M059J (cell line): Measurements from ENCODE around the gene SPSB2. TPM values are rescaled to one million over a fixed set of nuclear protein-coding genes. Genes with fewer than 3 reads are reported as not detected.
A peak's percentile ranks its signal among the peaks of the same experiment; 100 is the strongest.

Experiments
- DNase-seq: peaks from one replicate; pipeline ENCODE4 v3.0.0-alpha.2; 2012; ENCODE audit warnings: low read depth
- total RNA-seq: library from RNA; depleted of rRNA; stranded (reverse); fragments of >200 nt; shearing (Covaris generic); gene quantifications from 2 replicates; pipeline ENCODE4 v1.2.3, GENCODE V29; 2014

SPSB2 gene
- total RNA-seq, 1 experiment from 2014 or later = 7.7 TPM

DNA sequence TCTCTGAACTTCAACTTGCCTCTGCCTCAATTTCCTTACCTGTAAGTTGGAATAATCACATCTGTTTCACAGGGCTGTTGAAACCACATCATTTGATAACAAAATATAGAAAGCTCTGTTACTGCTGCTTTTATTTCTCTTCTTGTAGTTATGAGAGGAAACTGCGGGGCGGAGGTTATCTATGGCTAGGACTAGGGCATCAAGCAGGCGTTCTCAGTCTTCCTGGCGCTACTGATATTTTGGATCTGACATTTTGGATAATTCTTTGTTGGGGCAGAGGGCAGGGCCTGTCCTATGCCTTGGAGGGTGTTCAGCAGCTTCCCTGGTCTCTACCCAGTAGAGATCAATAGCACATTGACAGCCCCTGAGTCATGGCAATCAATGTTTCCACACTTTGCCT is 41.0 kb downstream of the SPSB2 start:
- no peak for DNase-seq

DNA sequence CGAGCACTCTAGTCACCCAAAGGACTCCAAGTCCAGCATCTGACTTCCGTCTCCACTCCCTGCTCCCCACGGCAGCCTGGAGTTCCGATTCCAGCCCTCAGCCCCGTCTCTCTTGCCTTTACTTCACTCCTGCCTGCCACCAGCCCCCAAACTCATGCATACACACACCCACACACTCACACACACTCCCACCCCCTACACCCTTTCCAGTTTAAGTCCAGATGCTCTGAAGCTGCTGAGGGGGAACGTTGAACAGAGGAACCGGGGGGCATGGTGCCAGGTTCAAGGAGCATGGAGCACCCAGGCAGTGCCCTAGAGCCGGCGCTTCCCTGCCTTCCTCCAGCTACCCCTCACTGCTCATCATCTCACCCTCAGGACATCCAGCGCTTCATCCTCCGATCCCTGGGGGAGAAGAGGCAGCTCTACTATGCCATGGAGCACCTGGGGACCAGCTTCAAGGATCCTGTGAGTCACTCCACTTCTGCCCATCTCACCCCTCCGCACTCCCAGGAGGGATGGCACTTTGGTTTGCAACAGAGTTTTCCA is 41.6 kb downstream of the SPSB2 start:
- DNase-seq = no peak

DNA sequence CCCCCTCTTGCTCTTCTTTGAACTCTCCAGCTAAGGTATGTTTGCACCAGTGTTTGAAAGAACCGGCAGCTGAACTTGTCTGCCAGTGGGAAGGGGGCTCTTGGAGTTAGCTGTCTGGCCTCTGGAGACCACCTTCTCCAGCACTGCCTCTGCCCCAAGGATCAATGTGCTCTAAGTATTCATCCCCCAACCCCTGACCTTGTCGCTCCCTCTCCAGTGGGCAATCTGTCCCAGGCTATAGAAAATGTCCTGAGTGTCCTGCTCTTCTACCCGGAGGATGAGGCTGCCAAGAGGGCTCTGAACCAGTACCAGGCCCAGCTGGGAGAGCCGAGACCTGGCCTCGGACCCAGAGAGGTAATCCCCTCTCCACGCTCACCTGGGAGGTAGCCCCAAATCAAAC is 42.1 kb downstream of the SPSB2 start:
- DNase-seq = no peak

DNA sequence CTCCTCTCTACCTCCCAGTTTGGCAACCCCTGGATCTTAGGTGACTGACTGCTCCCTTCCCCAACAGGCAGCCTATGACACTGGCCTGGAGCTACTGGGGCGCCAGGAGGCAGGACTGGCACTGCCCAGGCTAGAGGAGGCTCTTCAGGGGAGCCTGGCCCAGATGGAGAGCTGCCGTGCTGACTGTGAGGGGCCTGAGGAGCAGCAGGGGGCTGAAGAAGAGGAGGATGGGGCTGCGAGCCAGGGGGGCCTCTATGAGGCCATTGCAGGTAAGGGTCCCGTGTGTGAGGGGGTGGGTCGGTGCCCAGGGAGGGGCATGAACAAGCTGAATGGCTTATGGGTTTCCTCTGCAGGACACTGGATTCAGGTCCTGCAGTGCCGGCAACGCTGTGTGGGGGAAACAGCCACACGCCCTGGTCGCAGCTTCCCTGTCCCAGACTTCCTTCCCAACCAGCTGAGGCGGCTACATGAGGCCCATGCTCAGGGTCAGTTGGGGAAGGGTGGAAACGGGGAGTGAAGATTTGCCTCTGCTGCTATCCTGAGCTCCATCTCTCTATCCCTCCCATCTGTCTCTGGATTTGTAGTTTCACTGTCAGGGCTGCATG is 42.7 kb downstream of the SPSB2 start:
- no peak for DNase-seq

DNA sequence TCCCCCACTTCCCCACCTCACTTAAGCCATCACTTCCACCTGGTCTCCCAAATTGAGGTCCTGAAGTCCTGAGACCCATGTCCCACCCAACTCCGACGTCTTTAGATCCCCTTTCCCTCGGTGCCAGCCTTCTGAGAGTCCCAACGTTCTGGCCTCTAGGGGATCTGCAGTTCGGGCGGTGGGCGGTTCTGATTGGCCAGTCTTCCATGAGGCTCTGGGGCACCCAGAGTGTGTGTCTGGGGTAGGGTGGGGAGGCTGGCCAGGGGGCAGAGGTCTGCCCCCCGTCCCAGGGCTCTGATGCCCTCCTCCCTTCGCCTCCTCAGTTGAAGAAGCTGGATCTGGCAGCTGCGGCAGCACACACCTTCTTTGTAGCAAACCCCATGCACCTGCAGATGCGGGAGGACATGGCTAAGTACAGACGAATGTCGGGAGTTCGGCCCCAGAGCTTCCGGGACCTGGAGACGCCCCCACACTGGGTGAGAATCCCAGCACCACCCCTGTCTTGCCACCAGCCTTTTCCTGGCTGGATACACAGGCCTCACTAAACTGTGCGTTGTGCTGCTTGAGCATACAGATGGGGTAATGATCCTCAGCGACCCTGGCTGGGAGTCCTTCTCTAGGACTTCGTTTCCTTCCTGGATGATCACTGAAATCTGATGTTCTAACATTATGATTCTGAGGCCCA is 43.4 kb downstream of the SPSB2 start:
- no peak for DNase-seq

DNA sequence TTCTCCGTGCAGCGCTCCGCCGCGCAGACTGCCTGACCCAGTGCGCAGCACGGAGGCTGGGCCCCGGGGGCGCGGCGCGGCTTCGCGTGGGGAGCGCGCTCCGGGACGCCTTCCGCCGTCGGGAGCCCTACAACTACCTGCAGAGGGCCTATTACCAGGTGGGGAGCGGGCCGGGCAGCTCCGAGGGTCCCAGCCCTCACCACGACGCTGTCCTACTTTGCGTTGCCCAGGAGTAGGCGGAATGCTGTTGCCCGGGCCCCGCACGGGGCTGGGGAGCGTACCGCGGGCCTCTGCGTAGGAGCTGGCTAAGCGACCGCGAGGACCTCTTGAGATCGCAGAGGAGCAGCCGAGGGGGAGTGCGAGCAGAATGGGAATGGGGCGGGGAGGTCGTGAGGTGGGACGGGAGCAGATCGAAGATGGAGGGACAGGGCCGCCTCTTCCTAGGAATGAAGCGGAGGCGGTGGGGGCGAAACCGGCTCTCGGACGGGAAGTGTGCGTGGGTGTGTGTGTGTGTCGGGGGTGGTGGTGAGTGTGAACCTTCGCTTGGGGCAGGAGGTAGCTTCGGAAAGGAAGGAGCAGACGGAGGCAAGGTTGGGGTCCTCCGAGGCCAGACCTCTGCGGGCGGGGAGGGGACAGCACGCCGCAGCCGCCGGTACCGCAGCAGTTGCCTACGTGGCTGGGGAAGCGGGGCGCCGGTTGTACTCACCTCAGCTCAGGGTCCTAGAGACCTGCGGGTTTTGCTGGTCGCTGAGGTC is 44.1 kb downstream of the SPSB2 start:
- DNase-seq = no peak

DNA sequence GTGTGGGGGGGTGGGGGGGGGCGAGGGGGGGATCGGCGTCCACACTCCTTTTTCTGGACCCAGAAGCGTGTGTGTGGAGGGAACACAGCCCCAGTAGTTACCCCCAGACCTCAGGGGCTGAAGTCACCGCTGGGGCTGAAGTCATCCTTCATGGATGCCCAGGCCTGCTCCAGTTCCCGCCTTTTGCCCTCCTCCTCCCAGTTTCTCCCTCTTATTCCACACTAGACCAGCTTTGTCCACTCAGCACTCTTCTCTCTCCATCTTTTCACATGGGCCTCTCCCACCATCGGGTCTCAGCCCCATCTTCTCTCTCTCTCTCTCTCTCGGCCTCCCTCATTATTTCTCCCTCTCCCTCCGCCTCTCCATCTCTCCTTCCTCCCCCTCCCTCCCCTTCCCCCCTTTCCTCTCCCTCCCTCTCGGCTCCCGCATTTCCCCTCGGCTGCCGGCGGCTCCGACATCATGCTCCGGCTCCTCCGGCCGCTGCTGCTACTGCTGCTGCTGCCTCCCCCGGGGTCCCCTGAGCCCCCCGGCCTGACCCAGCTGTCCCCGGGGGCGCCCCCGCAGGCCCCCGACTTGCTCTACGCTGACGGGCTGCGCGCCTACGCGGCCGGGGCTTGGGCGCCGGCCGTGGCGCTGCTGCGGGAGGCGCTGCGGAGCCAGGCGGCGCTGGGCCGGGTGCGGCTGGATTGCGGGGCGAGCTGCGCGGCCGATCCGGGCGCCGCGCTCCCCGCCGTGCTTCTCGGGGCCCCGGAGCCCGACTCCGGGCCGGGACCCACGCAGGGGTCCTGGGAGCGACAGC is 44.9 kb downstream of the SPSB2 start, which contains the start of gene P3H3:
Gene P3H3, plus strand, starts transcription at position 426 of the 799 bp plus-strand sequence. Its CDS starts 34 bp downstream, at position 460.
- peak; percentile 58 for DNase-seq

DNA sequence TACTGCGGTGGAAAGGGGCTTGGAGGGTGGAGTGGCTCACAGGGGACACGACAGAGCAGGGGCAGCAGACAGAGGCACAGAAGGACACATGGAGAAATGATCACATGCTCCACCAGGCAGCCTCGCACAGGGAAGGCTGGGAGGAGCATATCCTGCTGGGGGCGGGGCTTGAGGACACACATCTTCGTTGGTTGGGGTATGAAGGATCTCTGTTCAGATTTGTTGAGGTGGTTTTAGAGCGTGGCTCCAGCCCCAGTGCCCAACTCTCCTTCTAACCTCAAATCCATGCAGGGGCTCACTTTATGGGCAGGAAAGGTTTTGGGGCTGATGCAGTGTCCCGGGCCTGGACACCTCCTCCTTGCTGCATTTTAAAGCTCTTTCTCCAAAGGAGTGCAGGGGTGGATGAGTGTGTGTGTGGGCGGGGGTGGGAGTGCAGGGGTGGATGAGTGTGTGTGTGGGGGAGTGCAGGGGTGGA is 45.6 kb downstream of the SPSB2 start:
- peak; percentile 76 for DNase-seq

DNA sequence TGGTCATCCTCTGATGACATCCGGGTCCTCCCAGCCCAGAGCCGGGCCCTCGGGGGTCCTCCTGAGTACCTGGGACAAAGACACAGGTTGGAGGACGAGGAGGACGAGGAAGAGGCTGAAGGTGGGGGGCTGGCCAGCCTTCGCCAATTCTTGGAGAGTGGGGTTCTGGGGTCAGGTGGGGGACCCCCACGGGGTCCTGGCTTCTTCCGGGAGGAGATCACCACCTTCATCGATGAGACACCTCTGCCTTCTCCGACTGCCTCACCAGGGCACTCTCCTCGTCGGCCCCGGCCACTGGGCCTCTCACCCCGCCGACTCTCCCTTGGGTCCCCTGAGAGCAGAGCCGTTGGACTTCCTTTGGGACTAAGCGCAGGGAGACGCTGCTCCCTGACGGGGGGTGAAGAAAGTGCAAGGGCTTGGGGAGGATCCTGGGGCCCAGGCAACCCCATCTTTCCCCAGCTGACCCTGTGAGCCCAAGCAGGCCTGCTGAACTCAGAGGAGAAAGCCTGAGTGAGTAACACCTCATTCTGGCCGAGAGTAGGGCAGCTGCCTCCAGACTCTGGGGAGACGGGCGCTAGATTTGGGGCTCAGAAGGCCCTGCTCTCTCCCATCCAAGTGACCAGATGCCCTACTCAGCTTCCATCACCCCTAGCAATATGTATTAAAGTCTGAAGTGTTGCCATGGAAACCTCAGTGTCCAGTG is 46.2 kb downstream of the SPSB2 start:
- DNase-seq = no peak

DNA sequence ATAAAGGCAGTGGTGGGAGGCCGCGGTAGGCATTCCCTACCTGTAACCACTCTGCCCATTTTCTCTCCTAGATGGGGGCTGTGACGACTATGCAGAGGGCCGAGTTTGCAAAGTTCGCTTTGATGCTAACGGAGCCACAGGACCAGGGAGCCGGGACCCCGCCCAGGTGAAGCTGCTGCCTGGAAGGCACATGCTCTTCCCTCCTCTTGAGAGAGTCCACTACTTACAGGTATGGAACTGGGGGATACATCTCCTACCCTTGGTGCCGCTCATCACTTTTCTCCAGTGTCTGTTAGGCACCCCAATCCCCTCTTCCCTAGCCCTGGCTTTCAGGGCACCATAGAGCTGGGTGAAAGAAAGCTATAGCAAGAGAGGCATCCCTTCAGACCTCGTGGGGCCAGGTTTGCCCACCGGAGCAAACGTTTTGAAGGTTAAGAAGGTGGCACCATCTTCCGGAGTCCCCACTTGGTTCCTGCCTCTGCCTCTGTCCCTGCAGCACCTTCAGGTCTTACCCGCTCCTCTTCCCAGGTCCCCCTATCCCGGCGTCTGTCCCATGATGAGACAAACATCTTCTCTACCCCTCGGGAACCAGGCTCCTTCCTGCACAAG is 46.9 kb downstream of the SPSB2 start:
- DNase-seq = no peak

DNA sequence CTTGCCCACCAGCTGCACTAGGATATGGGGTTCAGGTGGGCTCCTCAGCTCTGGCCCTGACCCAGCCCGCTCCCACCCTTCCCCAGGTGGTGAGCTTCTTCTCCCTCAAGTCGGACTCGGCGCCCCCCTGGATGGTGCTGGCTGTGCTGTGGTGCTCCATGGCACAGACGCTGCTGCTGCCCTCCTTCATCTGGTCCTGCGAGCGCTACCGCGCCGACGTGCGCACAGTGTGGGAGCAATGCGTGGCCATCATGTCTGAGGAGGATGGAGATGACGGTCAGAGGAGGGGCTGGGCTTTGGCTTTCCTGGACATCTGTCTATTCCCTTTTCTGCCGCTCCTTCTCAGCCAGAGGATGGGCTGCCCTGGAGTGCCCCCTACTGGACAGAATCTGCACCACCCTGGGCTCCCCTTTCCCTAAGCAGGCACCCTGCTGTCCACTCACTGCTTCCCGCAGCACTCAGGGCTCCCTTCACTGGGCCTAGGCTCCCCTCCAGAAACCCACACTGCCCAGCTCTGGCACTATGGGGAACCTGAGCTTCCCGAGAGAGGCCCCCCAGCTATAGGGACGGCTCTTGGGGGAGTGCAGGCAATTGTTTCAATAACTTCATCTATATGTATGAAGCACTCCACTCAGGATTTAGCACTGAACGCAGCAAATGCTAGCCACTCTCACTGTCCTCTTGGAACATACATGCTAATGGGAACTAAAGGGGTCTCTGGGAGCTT is 47.5 kb downstream of the SPSB2 start:
- DNase-seq = peak; percentile 69

DNA sequence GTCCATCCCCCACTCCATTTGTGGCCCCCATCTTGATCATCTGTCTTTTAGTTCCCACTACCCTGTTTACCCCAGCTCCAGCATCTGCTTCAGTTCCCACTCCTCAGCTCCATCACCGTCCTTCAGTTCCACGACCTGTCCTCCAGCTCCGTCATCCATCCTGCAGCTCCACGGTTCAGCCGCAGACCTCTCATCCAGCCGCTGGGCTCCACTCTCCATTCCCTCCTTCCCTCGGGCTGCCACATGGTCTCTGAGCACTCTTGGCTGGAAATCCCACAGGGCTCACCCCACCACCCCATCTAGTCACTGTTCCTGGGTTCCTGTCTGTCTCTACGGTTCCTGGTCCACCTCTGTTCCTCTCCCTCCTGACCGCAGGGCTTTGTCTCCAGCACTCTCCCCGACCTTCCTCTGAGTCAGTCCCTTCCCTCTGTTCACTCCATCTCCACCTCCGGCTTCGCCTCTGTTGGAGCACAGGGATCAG is 48.2 kb downstream of the SPSB2 start:
- peak; percentile 44 for DNase-seq

DNA sequence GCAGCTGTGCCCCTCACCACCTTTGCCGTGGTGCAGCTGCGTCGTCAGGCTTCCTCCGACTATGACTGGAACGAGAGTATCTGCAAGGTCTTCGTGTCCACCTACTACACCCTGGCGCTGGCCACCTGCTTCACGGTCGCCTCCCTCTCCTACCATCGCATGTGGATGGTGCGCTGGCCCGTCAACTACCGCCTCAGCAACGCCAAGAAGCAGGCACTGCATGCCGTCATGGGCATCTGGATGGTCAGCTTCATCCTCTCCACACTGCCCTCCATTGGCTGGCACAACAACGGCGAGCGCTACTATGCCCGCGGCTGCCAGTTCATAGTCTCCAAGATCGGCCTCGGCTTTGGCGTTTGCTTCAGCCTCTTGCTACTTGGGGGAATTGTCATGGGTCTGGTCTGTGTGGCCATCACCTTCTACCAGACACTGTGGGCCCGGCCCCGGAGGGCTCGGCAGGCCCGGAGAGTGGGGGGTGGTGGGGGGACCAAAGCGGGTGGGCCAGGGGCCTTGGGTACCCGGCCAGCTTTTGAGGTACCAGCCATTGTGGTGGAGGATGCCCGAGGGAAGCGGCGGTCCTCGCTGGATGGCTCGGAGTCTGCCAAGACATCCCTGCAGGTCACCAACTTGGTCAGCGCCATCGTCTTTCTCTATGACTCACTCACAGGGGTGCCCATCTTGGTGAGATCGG is 48.9 kb downstream of the SPSB2 start:
- no peak for DNase-seq

DNA sequence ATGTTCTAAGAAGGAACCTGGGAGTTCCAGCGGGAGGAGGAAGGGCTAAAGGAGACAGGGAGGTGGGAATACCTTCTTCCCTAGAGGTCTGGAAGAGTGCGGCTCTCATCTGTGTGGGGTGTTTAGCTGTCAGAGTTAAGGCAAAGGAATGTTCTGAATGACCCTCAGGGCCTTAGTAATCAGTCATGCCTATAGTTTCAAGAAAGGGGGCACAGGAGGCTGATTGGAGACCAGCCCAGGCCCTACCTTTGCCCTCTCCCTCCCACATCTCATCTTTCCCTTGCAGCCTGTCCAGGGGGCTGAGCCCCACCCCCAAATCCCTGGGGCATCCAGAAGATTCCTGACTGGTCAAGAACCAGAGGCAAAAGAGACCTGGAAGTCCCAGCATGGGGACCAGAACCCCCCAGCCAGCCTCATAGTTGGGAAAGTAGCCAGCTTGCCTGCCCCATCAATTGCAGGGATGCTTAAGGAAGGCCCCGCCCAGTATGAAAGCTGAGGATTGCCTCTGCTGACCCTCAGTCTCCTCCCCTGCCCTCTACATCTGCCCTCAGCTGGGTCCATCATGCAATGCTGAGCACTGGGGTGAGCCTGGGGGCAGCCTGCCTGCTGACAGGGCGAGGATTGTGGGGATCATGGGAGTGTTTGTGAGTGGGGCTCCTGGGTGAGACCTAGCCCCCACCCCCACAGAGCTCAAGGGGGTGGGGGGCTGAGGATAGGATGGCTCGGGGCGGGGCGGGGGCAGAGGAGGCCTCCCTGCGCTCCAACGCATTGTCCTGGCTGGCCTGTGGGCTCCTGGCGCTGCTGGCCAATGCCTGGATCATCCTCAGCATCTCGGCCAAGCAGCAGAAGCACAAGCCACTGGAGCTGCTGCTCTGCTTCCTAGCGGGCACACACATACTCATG is 49.7 kb downstream of the SPSB2 start:
- peak; percentile 12 for DNase-seq

DNA sequence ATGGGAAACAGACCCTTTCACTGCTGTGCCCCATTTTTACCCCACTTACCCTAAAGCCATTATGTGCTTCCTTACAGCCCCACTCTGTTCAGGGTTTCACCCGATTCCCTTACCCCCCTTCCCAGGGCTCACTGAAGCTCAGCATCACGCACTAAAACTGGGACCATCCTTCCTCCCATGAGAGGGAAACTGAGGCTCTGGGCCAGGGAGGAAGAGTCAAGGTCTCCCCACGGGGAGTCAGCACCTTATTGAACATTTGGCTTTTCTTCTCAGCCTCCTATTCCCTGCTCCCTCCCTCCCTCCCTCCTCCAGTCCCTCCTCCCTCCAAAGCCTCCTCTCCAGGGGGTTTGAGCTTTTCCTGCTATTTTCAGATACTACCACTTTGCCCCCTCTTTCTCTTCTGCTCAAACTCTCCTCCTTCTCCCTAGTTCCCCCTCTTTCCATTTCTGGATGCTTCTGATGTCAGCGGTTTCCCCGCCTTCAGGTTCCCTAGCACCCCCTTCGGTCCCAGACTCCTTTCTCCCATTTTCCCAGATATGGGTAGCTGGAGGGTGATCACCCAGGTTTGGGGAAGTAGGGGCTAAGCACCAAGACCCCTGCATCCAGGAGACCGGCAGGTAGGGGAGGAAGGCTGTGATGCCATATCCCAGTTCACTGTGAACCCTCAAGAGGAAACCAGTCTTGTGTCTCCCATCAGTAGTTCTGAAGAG is 50.5 kb downstream of the SPSB2 start:
- no peak for DNase-seq

DNA sequence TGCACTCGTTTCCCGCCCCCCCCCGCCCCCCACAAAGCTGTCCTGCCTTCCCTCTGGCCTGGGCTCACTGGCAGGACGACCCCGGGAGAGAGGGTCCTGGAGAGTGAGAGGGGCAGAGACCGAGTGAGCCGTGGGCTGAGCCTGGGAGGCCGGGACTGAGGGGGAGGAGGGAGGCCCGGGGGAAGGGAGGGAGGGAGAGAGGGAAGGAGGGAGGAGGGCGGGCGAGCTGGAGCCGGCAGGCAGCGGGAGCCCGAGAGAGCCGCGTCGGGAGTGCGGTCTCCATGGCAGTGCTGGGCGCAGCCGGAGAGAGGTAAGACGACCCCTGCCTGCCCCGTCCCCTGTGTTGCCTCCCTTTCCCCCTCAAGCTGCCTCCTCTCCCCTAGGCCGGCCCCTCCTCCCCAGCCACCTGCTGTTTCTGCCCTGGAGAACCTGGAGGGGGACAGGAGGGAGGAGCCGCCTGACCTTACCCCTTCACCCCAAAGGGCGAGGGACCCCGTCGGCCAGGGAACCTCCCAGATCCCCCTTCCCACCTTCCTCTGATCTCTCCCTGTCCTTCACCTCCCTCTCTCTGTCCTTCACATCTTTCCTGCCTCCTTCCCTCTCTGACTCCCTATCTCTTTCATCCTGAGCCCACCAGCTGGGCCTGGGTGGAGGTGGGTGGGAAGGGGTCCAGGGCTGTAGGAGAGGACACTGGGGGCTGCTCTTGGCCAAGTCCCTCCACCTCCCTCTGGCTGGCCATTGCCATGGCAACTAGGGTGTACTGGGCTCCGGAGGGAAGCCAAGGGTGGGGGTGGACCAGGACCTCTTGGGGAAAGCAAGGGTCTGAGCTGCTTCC is 51.3 kb downstream of the SPSB2 start, which contains the start of gene GPR162:
Gene GPR162, plus strand, starts transcription at position 231 of the 835 bp plus-strand sequence. CDS start 2,078 bp downstream, outside the sequence.
- DNase-seq = no peak
